ENCODE measurements around the gene WAC. TPM values are rescaled to one million over a fixed set of nuclear protein-coding genes. Genes with fewer than 3 reads are reported as not detected.

Gene WAC
- total RNA-seq, 1 experiment from 2014 or later: 196 TPM

GRCh38 chr10:28566458-28567015, 33.6 kb downstream of the WAC start:
- no peak for DNase-seq
- no peak overlapping the region for H3K4me3 ChIP-seq (ENCODE audit: low read depth, low read length)
- intact Hi-C loops (cut with micrococcal nuclease; ENCODE audit: unreplicated experiment): no loop called here
- peaks cover 27% of the 10 kb centered on the region for H3K4me1 Mint-ChIP-seq (ENCODE audit: low read depth, unreplicated experiment)
- peaks cover 2% of the 10 kb centered on the region for H3K36me3 ChIP-seq (ENCODE audit: control insufficient read depth, insufficient read depth, low read length)
- no peak for TF ChIP-seq CTCF (IDR thresholded peaks at IDR 0.05; ENCODE audit: insufficient read depth in 1 of 2, low read depth in 1 of 2, low read length in 1 of 2, severe bottlenecking in 1 of 2, unreplicated experiment in 1 of 2)
- no TSS peak for BruUV-seq (replicated peaks)
- H3K27me3 Mint-ChIP-seq (ENCODE audit: insufficient read depth, unreplicated experiment): no peaks in the 10 kb centered on the region
- ChIA-PET CTCF (no interaction called here), POLR2A (no interaction called here)
- H3K9me3 Mint-ChIP-seq (ENCODE audit: unreplicated experiment): no peaks in the 10 kb centered on the region
- H3K27ac Mint-ChIP-seq (ENCODE audit: unreplicated experiment): peak overlapping the region; percentile 14
- H3K4me1 ChIP-seq: peaks cover 46% of the 10 kb centered on the region
- H3K36me3 Mint-ChIP-seq (ENCODE audit: insufficient read depth, unreplicated experiment): peaks cover 53% of the 10 kb centered on the region
- no peak overlapping the region for H3K4me3 Mint-ChIP-seq (ENCODE audit: unreplicated experiment)
- no peaks in the 10 kb centered on the region for H3K27me3 ChIP-seq (replicated peaks; ENCODE audit: control insufficient read depth, insufficient read depth, low read length)
- H3K9me3 ChIP-seq: no peaks in the 10 kb centered on the region

GRCh38 chr10:28569506-28570159, 36.7 kb downstream of the WAC start:
- intact Hi-C loops (cut with micrococcal nuclease; ENCODE audit: unreplicated experiment): loop anchor here (2.0 kb wide), 1 partner anchor 21 kb away; no protein-coding TSS in a partner anchor
- H3K4me1 ChIP-seq: peaks cover 44% of the 10 kb centered on the region
- POLR2A ChIA-PET: no interaction called here
- no peaks in the 10 kb centered on the region for H3K27me3 ChIP-seq (replicated peaks; ENCODE audit: control insufficient read depth, insufficient read depth, low read length)
- no peak overlapping the region for H3K4me3 ChIP-seq (ENCODE audit: low read depth, low read length)
- no TSS peak for BruUV-seq (replicated peaks)
- Mint-ChIP-seq H3K4me1 (ENCODE audit: low read depth, unreplicated experiment) (peaks cover 29% of the 10 kb centered on the region), H3K9me3 (ENCODE audit: unreplicated experiment) (no peaks in the 10 kb centered on the region), H3K27me3 (ENCODE audit: insufficient read depth, unreplicated experiment) (no peaks in the 10 kb centered on the region), H3K36me3 (ENCODE audit: insufficient read depth, unreplicated experiment) (peaks cover 65% of the 10 kb centered on the region), H3K4me3 (ENCODE audit: unreplicated experiment) (no peak overlapping the region), H3K27ac (ENCODE audit: unreplicated experiment) (no peak overlapping the region)
- CTCF ChIA-PET: no interaction called here
- TF ChIP-seq CTCF (IDR thresholded peaks at IDR 0.05; ENCODE audit: insufficient read depth in 1 of 2, low read depth in 1 of 2, low read length in 1 of 2, severe bottlenecking in 1 of 2, unreplicated experiment in 1 of 2): no peak
- no peaks in the 10 kb centered on the region for H3K9me3 ChIP-seq
- peak in 1 of 2 experiments; percentile 27 for DNase-seq
- H3K36me3 ChIP-seq (ENCODE audit: control insufficient read depth, insufficient read depth, low read length): no peaks in the 10 kb centered on the region; the same call in none of the 2 replicates

- ChIA-PET CTCF (no interaction called here), POLR2A (no interaction called here)
- H3K9me3 ChIP-seq: no peaks in the 10 kb centered on the region
- intact Hi-C loops (cut with micrococcal nuclease; ENCODE audit: unreplicated experiment): loop anchor here (2.0 kb wide), 1 partner anchor 22 kb away; no protein-coding TSS in a partner anchor
- peaks cover 46% of the 10 kb centered on the region for H3K4me1 ChIP-seq
- DNase-seq: no peak
- no peaks in the 10 kb centered on the region for H3K27me3 ChIP-seq (replicated peaks; ENCODE audit: control insufficient read depth, insufficient read depth, low read length)
- Mint-ChIP-seq H3K27ac (ENCODE audit: unreplicated experiment) (no peak overlapping the region), H3K4me3 (ENCODE audit: unreplicated experiment) (no peak overlapping the region), H3K36me3 (ENCODE audit: insufficient read depth, unreplicated experiment) (peaks cover 72% of the 10 kb centered on the region), H3K9me3 (ENCODE audit: unreplicated experiment) (no peaks in the 10 kb centered on the region), H3K27me3 (ENCODE audit: insufficient read depth, unreplicated experiment) (no peaks in the 10 kb centered on the region), H3K4me1 (ENCODE audit: low read depth, unreplicated experiment) (peaks cover 39% of the 10 kb centered on the region)
- BruUV-seq (replicated peaks): no TSS peak
- TF ChIP-seq CTCF (IDR thresholded peaks at IDR 0.05; ENCODE audit: insufficient read depth in 1 of 2, low read depth in 1 of 2, low read length in 1 of 2, severe bottlenecking in 1 of 2, unreplicated experiment in 1 of 2): no peak
- no peak overlapping the region for H3K4me3 ChIP-seq (ENCODE audit: low read depth, low read length)
- H3K36me3 ChIP-seq (ENCODE audit: control insufficient read depth, insufficient read depth, low read length): no peaks in the 10 kb centered on the region; the same call in none of the 2 replicates
Observed at GRCh38 chr10:28570598-28570997, 37.7 kb downstream of the WAC start.

Data from Caco-2 (cell line).